HG03159 (cell line): Measurements from ENCODE around the gene AGO4.
"Not testable (repeated sequence)": the region's sequence is repeated elsewhere in the genome, so short reads cannot be mapped to it uniquely, and the experiment has no call there.

ENCODE experiments used
- ATAC-seq: cut with Tn5 transposase; IDR thresholded peaks from one replicate; pipeline ENCODE4 v1.9.1; 2021; ENCODE audit warnings: mild to moderate bottlenecking, moderate library complexity; ENCODE audit not compliant: unreplicated experiment

The AGO4 gene

DNA sequence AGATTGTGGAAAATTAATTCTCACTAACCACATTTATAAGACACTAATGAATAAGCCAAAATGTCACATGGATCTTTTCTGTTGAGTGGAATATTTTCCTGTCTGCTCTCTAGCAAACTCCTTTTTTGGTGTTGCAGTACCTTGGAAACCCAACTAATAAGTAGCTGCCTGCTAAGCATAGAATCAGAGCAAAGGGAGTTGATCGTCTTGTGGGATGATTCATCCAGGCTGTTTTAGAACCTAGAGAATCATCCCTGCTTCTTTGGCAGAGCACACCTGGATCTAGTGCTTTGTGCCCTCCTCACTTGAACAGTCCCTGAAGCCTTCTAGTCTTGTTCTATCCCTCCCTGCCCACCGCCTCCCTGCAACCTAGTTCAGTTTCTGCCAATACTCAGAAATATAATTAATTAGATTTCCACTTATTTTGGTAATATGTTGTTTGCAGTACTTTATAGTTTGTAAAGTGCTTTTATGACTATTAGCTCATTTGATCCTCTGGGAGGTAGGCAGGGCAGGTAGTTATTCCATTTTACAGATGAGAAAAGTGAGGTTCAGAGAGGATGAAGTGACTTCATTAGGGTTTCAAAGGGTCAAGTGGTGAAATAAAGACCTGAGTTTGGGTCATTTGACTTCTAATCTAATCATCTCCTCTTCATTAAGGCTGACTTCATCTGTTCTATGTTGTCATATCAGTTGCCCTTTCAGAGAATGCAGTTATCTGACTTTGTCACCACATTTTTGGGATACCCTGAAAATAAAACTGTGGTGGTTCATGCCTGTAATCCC, 2.5 kb downstream of the AGO4 start:
- no peak for ATAC-seq

DNA sequence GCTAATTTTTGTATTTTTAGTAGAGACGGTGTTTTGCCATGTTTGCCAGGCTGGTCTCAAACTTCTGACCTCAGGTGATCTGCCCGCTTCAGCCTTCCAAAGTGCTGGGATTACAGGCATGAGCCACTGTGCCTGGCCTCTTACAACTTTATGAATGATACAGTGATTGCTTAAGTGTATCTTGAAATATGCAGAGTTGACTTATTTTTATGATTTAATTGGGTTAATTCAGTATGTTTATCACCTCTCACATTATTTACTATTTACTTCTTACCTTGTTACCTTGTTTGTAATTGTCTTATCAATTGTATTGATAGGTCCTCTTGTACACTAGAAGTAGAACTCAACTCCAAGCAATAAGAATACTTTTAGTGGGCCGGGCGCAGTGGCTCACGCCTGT, 4.9 kb downstream of the AGO4 start:
- not testable (repeated sequence) for ATAC-seq

DNA sequence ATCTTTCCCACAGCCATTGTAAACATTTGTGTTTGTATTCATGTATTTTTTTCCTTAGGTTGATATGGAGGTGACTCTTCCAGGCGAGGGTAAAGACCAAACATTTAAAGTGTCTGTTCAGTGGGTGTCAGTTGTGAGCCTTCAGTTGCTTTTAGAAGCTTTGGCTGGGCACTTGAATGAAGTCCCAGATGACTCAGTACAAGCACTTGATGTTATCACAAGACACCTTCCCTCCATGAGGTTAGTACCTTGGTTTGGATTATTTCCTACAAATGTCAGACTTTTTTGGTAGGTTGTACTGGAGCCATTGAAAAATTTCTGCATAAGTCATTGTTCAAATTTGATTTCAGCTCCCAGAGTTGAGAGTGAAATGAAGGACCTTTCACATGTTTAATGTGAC, 17.4 kb downstream of the AGO4 start:
- no peak for ATAC-seq

DNA sequence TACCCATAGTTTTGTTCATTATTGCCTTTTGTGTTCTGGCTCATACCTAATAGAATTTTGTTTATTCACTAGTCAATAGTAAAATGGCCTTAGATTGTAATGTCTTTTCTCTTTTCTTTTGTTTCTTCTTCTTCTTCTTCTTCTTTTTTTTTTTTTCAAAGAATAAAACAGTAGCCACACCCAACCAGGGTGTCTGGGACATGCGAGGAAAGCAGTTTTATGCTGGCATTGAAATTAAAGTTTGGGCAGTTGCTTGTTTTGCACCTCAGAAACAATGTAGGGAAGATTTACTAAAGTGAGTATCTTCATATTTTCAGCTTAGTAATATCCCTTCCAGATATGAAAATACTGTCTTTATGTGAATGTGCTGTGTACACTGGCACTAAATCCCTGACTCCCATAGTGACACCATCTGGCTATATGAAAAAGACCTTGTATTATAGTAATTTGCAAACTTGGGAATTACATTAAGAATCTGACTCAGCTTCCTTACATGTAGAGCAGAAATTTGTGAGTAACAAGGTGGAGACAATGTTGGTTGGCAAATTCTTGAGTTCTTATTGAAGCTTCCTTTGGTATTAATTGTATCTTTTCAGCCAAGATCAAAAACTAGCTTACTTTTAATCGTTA, 24.6 kb downstream of the AGO4 start:
- ATAC-seq, result no peak

DNA sequence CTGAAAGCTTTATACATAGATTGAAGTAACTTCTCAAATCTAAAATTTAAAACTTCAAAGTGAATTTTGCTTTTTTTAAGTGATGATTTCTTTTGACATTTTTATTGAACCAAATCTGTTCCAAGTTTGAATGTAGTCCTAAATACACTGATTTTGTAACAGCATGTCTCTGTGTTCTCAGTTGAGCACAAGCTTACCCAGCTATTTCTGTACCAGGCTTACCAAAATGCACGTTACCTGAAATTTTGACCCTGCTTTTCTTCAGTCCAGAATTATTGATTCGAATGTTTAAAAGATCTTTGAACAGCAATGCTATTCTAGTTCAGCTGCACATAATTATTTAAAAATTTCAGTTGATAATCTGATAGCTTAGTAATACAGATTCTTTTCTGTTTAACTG, 25.6 kb downstream of the AGO4 start:
- no peak for ATAC-seq

DNA sequence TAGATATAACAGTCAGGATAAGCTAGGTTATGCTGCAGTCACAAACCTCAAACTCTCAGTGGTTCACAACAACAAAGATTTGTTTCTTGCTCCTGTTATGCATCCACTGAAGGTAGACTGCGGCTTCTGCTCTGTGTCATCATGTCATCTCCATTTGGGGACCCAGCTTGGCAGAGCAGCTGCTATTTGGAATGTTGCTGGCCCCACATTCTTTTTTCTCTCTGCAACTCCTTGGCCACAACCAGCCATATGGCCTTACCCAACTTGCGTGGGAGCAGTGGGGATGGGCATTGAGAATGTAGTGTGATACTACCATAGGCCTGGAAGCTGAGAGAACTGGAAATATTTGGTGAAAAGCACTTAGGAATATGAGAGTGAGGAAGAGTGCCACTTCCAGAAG, 26.4 kb downstream of the AGO4 start:
- ATAC-seq, result no peak

DNA sequence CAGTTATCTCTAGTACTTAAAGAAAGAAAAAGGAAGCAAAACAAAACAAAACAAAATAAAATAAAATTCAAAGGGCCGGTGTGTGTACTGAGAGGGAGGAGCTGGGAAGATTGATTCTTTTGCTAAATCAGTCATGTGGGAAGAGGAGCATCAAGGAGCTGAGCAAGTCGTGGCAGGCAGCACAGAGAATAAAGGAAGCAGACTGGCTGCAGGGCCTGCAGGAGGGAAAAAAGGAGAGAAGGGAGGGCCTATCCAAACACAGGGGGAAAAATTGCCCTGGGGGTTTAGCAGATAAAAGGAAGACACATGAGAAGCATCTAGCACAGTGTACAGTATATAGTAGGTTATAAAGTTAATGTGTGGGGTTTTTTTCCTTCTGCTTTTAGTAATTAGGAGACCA, 27.6 kb downstream of the AGO4 start:
- ATAC-seq, result no peak

DNA sequence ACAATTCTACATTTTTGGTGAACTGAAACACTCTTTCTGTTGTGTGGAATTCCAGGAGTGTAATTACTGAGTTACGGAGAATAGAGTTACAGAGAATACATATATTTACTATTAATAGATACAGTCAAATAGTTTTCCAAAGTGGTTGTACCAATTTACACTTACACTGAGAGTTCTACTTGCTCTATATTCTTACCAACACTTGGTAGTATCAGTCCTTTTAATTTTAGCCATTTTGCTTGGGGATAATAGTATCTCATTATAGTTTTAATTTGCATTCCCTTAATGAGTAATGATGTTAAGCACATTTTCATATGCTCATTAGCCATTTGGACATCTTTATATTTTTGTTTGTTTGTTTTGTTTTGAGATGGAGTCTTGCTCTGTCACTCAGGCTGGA, 28.9 kb downstream of the AGO4 start:
- ATAC-seq, result no peak

DNA sequence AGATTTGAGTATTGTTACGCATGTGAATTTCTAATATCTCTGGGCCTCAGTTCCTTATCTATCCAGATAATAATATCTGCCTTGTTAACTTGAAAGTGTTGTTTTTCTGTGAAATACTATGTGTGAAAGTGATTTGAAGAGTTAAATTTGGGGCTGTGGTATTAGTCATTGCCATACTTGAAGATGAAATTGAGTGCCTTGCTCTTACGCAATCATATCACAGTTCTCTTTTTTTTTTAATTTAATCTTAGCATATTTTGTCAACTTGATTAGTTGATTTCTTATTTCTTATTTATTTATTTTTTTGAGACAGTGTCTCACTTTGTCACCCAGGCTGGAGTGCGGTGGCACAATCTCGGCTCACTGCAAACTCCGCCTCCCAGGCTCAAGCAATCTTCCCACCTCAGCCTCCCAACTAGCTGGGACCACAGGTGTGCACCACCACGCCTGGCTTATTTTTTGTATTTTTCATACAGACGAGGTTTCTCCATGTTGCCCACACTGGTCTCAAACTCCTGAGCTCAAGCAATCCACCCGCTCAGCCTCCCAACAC, 31.0 kb downstream of the AGO4 start:
- no peak for ATAC-seq

DNA sequence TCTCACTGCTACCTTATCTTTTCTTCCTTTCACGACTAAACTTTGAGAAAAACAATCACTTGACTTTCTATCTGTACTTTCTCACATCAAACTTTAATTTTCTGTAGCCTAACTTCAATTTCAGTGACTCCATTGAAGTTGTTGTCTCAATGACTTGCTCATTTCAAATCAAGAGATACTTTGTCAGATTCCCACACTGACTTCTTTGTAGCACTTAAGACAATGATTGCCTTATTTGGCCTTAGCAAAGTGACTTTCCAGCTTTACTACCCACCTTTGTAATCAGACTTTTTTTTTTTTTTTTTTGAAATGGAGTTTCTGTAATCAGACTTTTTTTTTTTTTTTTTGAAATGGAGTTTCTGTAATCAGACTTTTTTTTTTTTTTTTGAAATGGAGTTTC, 37.0 kb downstream of the AGO4 start:
- no peak for ATAC-seq

DNA sequence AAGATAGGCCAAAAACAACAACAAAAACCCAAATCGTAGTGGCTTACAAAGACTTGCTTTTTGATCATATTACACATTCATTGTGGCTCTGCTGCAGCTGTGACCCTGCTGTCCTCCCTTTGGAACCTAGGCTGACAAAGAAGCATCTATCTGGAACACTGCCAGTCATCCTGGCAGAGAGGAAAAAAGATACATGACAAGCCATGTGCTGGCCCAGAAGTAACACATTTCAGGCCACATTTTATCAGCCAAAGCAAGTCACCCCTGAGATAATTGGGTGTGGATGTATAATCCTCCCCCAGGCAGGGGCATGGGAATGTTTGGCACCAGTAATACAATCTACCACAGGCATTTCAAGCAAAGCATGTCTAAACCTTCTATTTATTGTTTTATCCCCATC, 38.0 kb downstream of the AGO4 start:
- ATAC-seq, result no peak

DNA sequence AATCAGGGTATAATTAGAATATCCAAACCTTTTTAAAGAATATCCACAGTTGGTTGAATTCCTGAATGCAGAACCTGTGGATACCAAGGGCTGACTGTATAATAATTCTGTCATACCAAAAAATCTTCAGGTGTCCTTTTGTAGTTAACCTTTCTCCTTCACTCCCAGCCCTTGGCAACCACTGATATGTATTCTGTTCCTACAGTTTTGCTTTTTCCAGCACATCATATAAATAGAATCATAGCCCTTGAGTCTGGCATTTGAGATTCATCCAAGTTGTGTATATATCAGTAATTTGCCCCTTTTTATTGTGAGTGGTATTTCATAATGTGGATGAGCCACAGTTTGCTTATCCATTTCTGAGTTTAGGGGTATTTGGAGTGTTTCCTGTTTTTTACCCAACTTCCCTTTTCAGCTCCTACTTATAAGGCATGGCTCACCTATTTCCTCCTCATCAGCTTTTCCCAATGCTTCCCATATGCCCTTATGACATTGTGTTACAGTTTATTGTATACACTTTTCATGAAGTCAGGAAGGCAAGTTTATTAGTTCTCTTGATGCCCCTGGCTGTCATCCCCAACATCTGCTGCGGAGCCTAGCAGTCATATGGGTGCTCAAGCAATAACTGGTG, 40.2 kb downstream of the AGO4 start:
- no peak for ATAC-seq

DNA sequence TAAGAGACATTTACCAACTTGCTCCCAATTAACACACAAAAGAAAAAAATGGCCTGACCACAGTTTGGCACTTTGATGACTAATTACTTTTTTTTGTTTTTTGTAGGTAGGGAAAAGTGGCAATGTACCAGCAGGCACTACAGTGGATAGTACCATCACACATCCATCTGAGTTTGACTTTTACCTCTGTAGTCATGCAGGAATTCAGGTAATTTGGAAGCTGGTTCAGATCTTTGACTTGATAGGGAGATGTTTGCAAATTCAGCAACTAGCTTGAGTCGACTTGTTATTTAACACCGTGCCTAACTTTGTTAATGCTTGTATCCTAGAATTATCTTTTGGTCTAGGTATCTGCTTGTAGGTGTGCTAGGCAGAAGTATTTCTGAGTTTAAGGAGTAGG, 42.2 kb downstream of the AGO4 start:
- no peak for ATAC-seq

DNA sequence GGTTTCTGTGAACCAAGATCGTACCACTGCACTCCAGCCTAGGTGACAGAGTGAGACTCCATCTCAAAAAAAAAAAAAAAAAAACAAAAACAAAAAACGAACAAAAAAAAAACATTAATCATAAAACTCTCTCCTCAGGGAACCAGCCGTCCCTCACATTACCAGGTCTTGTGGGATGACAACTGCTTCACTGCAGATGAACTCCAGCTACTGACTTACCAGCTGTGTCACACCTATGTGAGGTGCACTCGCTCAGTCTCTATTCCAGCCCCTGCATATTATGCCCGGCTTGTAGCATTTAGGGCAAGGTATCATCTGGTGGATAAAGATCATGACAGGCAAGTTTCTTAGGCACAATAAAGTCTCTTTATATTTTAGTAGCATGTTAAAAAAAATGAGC, 42.9 kb downstream of the AGO4 start:
- ATAC-seq, result no peak

DNA sequence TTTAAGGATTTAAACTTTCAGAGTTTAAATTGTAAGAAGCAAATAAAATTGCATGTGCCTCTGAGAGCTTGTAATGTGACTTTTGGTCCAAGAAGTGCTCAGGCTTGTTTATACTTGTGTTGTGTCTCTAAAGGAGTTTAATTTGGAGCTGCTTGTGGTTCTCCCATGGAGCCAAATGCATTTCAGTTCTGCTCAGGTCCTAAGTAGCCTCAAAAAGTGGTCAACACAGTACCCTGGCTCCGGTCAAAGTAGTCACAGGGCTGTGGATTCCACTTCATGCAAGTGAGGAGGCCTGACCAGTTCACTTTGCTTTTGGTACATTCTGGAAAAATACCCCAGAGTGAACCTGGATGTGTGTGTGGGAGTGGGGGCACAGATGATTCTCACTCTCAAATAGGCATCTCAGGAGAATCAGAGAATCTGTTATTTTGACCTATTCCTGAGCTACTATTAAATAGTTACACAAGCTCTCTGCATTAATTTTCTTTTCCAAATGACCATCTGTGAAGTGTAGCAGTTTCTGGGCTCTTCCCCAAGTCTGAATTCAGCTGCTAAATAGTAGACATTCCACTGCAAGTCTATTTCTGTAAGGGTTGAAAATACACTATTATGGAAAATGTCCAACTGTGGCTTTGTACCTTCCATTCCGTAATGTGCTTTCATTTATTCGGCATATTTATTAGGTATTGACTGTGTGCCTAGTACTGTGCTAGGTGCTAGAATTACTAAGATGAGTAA, 43.5 kb downstream of the AGO4 start:
- ATAC-seq, result no peak

DNA sequence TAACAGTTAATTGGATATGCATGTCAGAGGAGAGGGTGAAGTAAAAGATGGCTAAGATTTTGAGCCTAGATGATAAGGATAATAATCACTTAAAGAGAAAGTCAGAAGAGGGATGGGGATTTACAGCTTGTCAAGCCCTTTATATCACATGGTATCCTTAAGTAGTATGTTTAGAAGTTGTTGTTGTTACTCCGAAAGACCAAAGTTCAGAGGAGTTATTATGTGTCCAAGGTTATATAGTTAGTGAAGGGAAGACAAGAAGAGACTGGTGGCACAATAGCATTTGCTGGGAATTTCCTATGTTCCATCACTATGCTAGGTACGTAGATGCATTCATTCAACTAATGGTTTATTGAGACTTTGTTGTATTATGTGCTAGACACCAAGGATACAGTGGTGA, 44.4 kb downstream of the AGO4 start:
- no peak for ATAC-seq

DNA sequence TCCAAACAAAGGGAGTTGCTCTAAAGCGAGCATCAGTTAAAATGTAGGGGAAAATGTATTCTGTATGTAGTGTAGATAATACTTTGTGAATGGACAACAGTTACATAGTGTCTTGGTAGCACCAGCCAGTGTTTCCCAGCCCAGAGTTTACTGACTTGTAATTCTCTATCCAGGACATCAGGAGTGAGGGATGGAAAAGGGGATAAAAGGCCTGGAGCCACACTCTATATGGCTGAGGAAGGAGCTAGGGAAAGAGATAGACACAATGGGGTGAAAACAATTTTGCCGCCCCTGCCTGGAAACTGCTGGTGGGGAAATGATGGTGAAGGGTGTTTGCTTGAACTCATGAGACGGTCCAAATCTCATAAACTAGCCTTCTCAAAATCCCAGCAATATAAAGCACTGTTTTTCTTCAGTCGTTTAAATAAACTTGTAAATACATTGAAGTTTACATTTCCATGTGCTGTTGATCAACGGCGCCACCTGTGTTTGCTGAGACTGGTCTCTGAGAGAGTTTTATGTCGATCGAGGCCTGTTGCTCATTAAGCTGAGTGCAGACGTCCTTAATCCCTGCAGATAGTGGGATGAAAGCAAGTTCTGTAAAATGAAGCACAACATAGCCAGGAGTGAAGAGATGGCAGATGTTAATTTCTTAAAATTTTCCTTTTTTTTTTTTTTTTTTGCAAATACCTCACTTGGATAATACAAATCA, 47.3 kb downstream of the AGO4 start:
- ATAC-seq, result no peak

DNA sequence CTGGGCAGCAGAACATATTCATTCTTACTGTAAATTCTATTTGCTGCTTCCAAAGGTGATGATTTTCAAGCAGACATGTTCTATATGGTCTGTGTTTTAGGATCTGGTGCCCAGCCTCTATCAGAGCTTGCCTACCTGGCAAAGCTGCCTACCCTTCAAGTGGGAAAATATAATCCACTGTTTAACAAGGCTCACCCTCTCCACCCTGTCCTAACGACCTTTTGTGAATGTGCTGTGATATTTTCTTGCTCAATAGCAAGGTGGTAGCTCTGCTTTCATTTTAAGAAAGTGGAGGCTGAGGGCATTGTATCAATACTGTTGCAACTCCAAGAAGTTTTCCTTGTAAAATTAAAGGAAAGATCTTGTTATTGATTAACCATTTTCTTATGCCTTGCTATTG, 49.1 kb downstream of the AGO4 start:
- no peak for ATAC-seq

DNA sequence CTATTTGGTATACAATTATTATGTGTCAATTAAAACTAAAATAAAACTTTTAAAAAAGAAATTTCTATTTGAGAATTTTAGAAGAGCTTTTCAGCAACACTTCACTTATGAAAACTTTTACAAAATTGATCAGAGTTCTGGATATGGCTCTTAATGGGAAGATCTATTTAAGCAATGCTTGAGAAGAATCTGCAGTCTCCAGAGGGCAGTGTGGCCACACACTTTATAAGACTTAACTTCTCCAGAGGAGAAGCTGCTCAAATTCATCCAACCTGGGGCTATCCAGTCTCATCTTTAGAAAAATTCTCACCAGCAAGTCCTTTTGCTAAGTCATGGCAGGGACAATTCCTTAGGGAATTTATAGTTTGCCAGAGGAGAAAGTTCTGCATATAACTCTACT, 50.0 kb downstream of the AGO4 start:
- ATAC-seq, result no peak

DNA sequence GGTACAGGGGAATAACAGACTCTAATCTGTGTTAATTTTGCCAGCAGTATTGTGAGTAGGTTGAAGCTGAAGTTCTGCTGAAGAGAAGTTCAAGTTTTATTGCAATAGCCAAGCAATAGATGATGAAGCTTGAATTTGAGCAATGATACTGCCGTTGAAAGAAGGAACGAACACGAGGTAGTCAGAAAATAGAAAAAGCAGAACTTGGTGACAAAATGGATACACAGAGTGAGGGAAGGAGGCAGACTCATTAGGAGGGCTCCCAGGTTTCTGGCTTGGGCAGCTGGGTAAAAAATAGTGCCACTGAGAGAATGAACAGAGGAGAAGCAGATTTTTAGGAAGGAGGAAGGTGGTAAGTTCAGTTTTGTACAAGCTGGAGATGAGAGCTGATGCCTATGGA, 52.9 kb downstream of the AGO4 start:
- no peak for ATAC-seq

DNA sequence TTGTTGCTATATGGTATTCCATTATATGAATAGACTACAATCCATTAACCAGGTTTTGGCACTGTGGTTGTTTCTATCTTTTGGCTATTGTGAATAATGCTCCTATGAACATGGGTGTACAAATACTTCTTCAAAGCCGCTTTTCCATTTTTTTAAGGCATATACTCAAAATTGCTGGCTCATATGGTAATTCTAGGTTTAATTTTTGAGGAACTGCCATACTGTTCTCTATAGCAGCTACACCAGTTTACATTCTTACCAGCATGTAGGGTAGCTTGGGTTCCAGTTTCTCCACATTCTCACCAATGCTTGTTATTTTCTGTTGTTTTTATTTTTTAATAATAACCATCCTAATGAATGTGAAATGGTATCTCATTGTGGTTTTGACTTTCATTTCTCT, 55.3 kb downstream of the AGO4 start:
- no peak for ATAC-seq
